GM12878 (cell line): ENCODE measurements around the gene NAPEPLD. TPM values are rescaled to one million over a fixed set of nuclear protein-coding genes. Genes with fewer than 3 reads are reported as not detected.

Experiments
- ATAC-seq: fragments of 200-7000 bp; cut with Tn5 transposase; 3 replicates; pipeline ENCODE4 v1.9.1; 2020; ENCODE audit warnings: mild to moderate bottlenecking, moderate library complexity
- BruUV-seq: library from RNA; stranded (reverse); fragments of 400-500 nt; replicated peaks from 2 replicates; lab custom pipeline; 2021; lab: Mats Ljungman, UMichigan
- CTCF ChIA-PET: fragments of 300-600 bp; sonication (Branson Sonifier 250); formaldehyde crosslinking; extraction: SDS; loops from one replicate; lab custom pipeline; 2021; ENCODE audit warnings: inconsistent platforms; lab: Yijun Ruan, JAX
- POLR2A ChIA-PET: fragments of 350-600 bp; formaldehyde crosslinking; extraction: SDS; loops from one replicate; lab custom pipeline; 2021; ENCODE audit warnings: inconsistent platforms; lab: Charles Lee
- RAD21 ChIA-PET: fragments of 300-600 bp; sonication (Branson Sonifier 250); formaldehyde crosslinking; loops from one replicate; lab custom pipeline; 2023; ENCODE audit warnings: antibody characterized with exemption; ENCODE audit not compliant: unreplicated experiment; lab: Charles Lee
- SMC1A ChIA-PET: fragments of 300-600 bp; sonication (Branson Sonifier 250); formaldehyde crosslinking; loops from one replicate; lab custom pipeline; 2023; ENCODE audit not compliant: unreplicated experiment, uncharacterized antibody; lab: Charles Lee
- DNase-seq: peaks from one replicate; pipeline ENCODE4 v3.0.0-alpha.2; 2011; ENCODE audit warnings: low read depth, low spot score
- FAIRE-seq: peaks from 3 replicates; lab custom pipeline; 2011; peaks lifted over from hg19 to GRCh38; lab: Jason Lieb, UNC
- H2AFZ ChIP-seq: 2 replicates; pipeline ENCODE4 v1.6.0; 2011; ENCODE audit warnings: low read depth, low read length, control low read depth; ENCODE audit not compliant: control insufficient read depth
- H3K27ac ChIP-seq: 2 replicates; pipeline ENCODE4 v1.5.1; 2011; ENCODE audit warnings: control low read depth; ENCODE audit not compliant: control insufficient read depth, insufficient read depth
- H3K27me3 ChIP-seq, 2 experiments: replicated peaks in 1 of 2; 2 replicates each; pipeline versions ENCODE4 v1.6.0 to v1.6.1; 2011; ENCODE audit warnings: low read length in 1 of 2; ENCODE audit not compliant: control insufficient read depth in 2 of 2, insufficient read depth in 2 of 2
- H3K36me3 ChIP-seq, 2 experiments: 2 replicates each; pipeline ENCODE4 v1.5.1; 2011; ENCODE audit warnings: low read length in 1 of 2; ENCODE audit not compliant: control insufficient read depth in 2 of 2, insufficient read depth in 2 of 2
- H3K4me1 ChIP-seq: 2 replicates; pipeline ENCODE4 v1.6.1; 2011; ENCODE audit warnings: mild to moderate bottlenecking, low read length, moderate library complexity, mixed read lengths; ENCODE audit not compliant: control insufficient read depth, insufficient read depth
- H3K4me2 ChIP-seq: 2 replicates; pipeline ENCODE4 v1.6.0; 2011; ENCODE audit warnings: control low read depth; ENCODE audit not compliant: control insufficient read depth, insufficient read depth
- H3K4me3 ChIP-seq: fragments of 200-600 bp; sonication (generic); 2 replicates; pipeline ENCODE4 v1.5.1; 2016
- H3K79me2 ChIP-seq: 2 replicates; pipeline ENCODE4 v1.6.0; 2011; ENCODE audit warnings: low read length; ENCODE audit not compliant: control insufficient read depth, insufficient read depth
- H3K9ac ChIP-seq: 2 replicates; pipeline ENCODE4 v1.8.0; 2011; ENCODE audit warnings: low read length, control low read depth, mixed read lengths; ENCODE audit not compliant: control insufficient read depth, insufficient read depth
- H3K9me3 ChIP-seq: replicated peaks from 3 replicates; pipeline ENCODE4 v1.5.1; 2011; ENCODE audit warnings: mild to moderate bottlenecking, low read length; ENCODE audit not compliant: control insufficient read depth, insufficient read depth
- H4K20me1 ChIP-seq: 2 replicates; pipeline ENCODE4 v1.6.0; 2011; ENCODE audit not compliant: control insufficient read depth, insufficient read depth
- BMI1 ChIP-seq: fragments of 450-650 bp; IDR thresholded peaks from 2 replicates; pipeline ENCODE4 v1.6.1; 2016; ENCODE audit warnings: mild to moderate bottlenecking, moderate library complexity, borderline replicate concordance
- CREB1 ChIP-seq: IDR thresholded peaks from 2 replicates; pipeline ENCODE4 v1.6.1; 2012; ENCODE audit warnings: low read depth, mild to moderate bottlenecking, inconsistent platforms
- HDGF ChIP-seq: fragments of 450-650 bp; IDR thresholded peaks from 2 replicates; pipeline ENCODE4 v1.6.1; 2016; ENCODE audit warnings: antibody characterized with exemption
- IKZF1 ChIP-seq: fragments of 450-650 bp; conservative IDR thresholded peaks from 2 replicates; pipeline ENCODE4 v1.6.1; 2017; ENCODE audit warnings: antibody characterized with exemption, mild to moderate bottlenecking
- RBBP5 ChIP-seq: fragments of 200-600 bp; sonication (generic); conservative IDR thresholded peaks from 2 replicates; pipeline ENCODE4 v1.6.1; 2016
- RCOR1 ChIP-seq: conservative IDR thresholded peaks from 2 replicates; pipeline ENCODE4 v1.6.1; 2012; ENCODE audit warnings: low read depth, low read length, improper control_type of control experiment
- RUNX3 ChIP-seq: IDR thresholded peaks from 2 replicates; pipeline ENCODE4 v1.6.1; 2012; ENCODE audit warnings: low read length, inconsistent platforms
- SIX5 ChIP-seq: IDR thresholded peaks from 2 replicates; pipeline ENCODE4 v1.6.1; 2011; ENCODE audit warnings: mild to moderate bottlenecking, low read depth, low read length, moderate library complexity; ENCODE audit not compliant: severe bottlenecking
- ZNF24 ChIP-seq: fragments of 450-650 bp; IDR thresholded peaks from 2 replicates; pipeline ENCODE4 v1.6.1; 2017; ENCODE audit warnings: antibody characterized with exemption, mild to moderate bottlenecking
- WGBS: methylation state at CpG from one replicate; pipeline ENCODE4 v1.1.6; 2016; ENCODE audit warnings: low lambda C conversion rate; ENCODE audit not compliant: insufficient replicate concordance, insufficient coverage; ENCODE audit errors: missing lambda C conversion rate; 5-methylcytosine and 5-hydroxymethylcytosine counted together
- in situ Hi-C: fragments of 300-500 bp; cut with MboI; formaldehyde crosslinking; loops from 9 replicates; pipeline ENCODE4 v1.14.3; 2018; ENCODE audit warnings: mixed read lengths
- intact Hi-C: fragments of 100-400 bp; cut with micrococcal nuclease; formaldehyde crosslinking; loops from one replicate; pipeline ENCODE4 v1.14.2; 2022; ENCODE audit not compliant: unreplicated experiment
- polyA plus RNA-seq, 11 experiments: library from polyadenylated mRNA; depleted of rRNA in 4 of 11; unstranded in 6 of 11; stranded (reverse) in 5 of 11; fragments of >200 nt; fragmentation: Nextera tagmentation in 4 of 11; fragmentation: Illumina TruSeq in 1 of 11; extraction: Ambion mirVana in 4 of 11; extraction: Trizol in 1 of 11; gene quantifications; 1 replicate in 1 of 11; 2 replicates in 10 of 11; pipeline versions ENCODE4 v1.2.1 to v1.2.3, GENCODE V29; 2011 to 2016; ENCODE audit warnings: inconsistent platforms in 2 of 11, missing spikeins in 2 of 11, low read depth in 1 of 11
- total RNA-seq, 4 experiments: library from RNA; depleted of rRNA in 3 of 4; stranded (reverse); fragments of >200 nt in 3 of 4; fragmentation: Illumina TruSeq in 1 of 4; extraction: Trizol in 1 of 4; gene quantifications; 2 replicates each; pipeline versions ENCODE4 v1.2.1 to v1.2.3, GENCODE V29; 2013 to 2021
- TF ChIP-seq, protein P1 (sequence below): fragments of 450-650 bp; IDR thresholded peaks from 2 replicates; pipeline ENCODE4 v1.6.1; 2017; ENCODE audit warnings: mild to moderate bottlenecking, moderate library complexity

NAPEPLD gene
- total and polyA plus RNA-seq, 10 of the 15 experiments (the other 5 are each of a cell fraction or from before 2014, with no cell fraction given): 6.0 to 16.2 (median 8.6) TPM

DNA sequence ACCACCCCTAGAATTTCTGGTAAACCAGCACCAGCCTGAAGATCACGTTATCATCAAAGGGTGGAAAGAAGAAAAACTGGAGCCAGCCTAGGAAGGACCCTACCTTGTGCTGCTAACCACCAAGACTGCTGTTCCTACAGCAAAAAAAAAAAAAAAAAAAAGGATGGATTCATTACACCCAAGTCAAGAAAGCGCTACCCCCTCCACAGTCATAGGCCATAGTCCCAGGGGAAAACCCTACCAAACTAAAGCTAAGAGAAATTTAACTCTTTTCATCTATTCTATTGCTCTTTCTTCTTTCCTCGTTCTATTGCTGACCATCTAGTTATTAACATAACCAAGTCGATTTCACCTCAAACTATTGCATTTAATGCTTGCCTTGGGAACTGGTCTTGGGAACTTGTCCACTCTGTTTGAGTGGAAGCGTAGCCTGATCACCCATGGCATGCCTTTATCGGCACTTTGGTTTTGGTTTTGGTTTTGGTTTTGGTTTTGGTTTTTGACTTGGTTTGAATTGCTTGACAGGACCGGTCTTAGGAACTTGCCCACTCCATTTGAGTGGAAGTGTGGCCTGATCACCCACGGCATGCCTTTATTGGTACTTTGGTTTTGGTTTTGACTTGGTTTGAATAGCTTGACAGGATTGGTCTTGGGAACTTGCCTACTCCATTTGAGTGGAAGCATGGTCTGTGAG, 6.6 kb upstream of the NAPEPLD start (continued):
- TF ChIP-seq RUNX3 (peak; percentile 73), IKZF1 (0 out of 2 replicates have a peak, but pooled peaks have one; percentile 21), RBBP5 (0 out of 2 replicates have a peak, but pooled peaks have one; percentile 49), HDGF (peak; percentile 88)
- TF ChIP-seq, protein P1, sequence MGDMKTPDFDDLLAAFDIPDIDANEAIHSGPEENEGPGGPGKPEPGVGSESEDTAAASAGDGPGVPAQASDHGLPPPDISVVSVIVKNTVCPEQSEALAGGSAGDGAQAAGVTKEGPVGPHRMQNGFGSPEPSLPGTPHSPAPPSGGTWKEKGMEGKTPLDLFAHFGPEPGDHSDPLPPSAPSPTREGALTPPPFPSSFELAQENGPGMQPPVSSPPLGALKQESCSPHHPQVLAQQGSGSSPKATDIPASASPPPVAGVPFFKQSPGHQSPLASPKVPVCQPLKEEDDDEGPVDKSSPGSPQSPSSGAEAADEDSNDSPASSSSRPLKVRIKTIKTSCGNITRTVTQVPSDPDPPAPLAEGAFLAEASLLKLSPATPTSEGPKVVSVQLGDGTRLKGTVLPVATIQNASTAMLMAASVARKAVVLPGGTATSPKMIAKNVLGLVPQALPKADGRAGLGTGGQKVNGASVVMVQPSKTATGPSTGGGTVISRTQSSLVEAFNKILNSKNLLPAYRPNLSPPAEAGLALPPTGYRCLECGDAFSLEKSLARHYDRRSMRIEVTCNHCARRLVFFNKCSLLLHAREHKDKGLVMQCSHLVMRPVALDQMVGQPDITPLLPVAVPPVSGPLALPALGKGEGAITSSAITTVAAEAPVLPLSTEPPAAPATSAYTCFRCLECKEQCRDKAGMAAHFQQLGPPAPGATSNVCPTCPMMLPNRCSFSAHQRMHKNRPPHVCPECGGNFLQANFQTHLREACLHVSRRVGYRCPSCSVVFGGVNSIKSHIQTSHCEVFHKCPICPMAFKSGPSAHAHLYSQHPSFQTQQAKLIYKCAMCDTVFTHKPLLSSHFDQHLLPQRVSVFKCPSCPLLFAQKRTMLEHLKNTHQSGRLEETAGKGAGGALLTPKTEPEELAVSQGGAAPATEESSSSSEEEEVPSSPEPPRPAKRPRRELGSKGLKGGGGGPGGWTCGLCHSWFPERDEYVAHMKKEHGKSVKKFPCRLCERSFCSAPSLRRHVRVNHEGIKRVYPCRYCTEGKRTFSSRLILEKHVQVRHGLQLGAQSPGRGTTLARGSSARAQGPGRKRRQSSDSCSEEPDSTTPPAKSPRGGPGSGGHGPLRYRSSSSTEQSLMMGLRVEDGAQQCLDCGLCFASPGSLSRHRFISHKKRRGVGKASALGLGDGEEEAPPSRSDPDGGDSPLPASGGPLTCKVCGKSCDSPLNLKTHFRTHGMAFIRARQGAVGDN: 0 out of 2 replicates have a peak, but pooled peaks have one; percentile 44
- TF ChIP-seq, all 136 proteins: peak for 14; not testable (repeated sequence) for 122

DNA sequence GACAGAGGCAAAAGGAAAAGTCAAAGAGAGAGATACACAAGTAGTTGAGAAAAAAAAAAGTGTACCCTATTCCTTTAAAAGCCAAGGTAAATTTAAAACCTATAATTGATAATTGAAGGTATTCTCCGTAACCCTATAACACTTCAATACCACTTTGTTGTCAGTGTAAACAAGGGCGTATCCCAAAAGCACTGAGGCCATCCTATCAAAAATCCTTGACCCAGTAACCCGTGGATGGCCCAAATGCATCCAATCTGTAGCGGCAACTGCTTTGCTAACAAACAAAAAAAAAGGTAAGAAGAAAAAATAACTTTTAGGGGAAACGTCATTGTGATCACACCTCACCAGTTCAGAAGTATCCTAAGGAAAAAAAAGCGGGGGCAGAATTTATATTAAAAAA, 5.1 kb upstream of the NAPEPLD start:
- no peak for DNase-seq
- ATAC-seq: no peak
- no peak overlapping the region for H3K4me2 ChIP-seq
- no peak overlapping the region for H3K9ac ChIP-seq
- in situ Hi-C loops (no loop called here), intact Hi-C loops (no loop called here)
- SMC1A ChIA-PET: no interaction called here
- peaks cover 5% of the 10 kb centered on the region for H3K79me2 ChIP-seq
- TF ChIP-seq BMI1 (no peak), RCOR1 (no peak), CREB1 (no peak), SIX5 (no peak), ZNF24 (no peak)
- TF ChIP-seq, all 136 proteins: peak for 0
- ChIA-PET POLR2A (interaction anchor here (1.1 kb wide), 1 partner anchor 9 kb away, joined by 3 read pairs; no protein-coding TSS in a partner anchor), RAD21 (interaction anchor here (0.8 kb wide), 1 partner anchor 72 kb away, joined by 3 read pairs; no protein-coding TSS in a partner anchor), CTCF (no interaction called here)
- H3K9me3 ChIP-seq: no peaks in the 10 kb centered on the region
- no peaks in the 10 kb centered on the region for H4K20me1 ChIP-seq
- BruUV-seq: no TSS peak
- no peaks in the 10 kb centered on the region for H3K27me3 ChIP-seq
- WGBS: 96% methylated on average over 6 of the region's 6 CpGs
- no peak for FAIRE-seq
- no peak overlapping the region for H3K4me3 ChIP-seq
- no peak overlapping the region for H3K27ac ChIP-seq
- H3K4me1 ChIP-seq: no peaks in the 10 kb centered on the region
- H2AFZ ChIP-seq: peak overlapping the region; percentile 24; the same call in 1 of the 2 replicates
- no peaks in the 10 kb centered on the region for H3K36me3 ChIP-seq
